Measurements from ENCODE around the gene GPR107.

The GPR107 gene

GRCh38 chr9:130128733-130129431, 75.2 kb downstream of the GPR107 start:
- no peak for TF ChIP-seq CTCF (IDR thresholded peaks at IDR 0.05)

GRCh38 chr9:130129432-130130061, 75.8 kb downstream of the GPR107 start:
- no peak for TF ChIP-seq CTCF (IDR thresholded peaks at IDR 0.05)

- TF ChIP-seq CTCF (IDR thresholded peaks at IDR 0.05), result no peak
Observed at GRCh38 chr9:130132746-130133145, 79.0 kb downstream of the GPR107 start.

GRCh38 chr9:130137081-130137640, 83.5 kb downstream of the GPR107 start:
- no peak for TF ChIP-seq CTCF (IDR thresholded peaks at IDR 0.05)

GRCh38 chr9:130137641-130138081, 84.0 kb downstream of the GPR107 start:
- TF ChIP-seq CTCF (IDR thresholded peaks at IDR 0.05), result no peak

- TF ChIP-seq CTCF (IDR thresholded peaks at IDR 0.05), result no peak
Observed at GRCh38 chr9:130138171-130138653, 84.5 kb downstream of the GPR107 start.

- no peak for TF ChIP-seq CTCF (IDR thresholded peaks at IDR 0.05)
Observed at GRCh38 chr9:130138791-130139190, 85.1 kb downstream of the GPR107 start.

Data from LNCAP (cell line).